Measurements from ENCODE around the gene PRDM16.

Gene PRDM16

GRCh38 chr1:3103967-3104677 is 35.1 kb downstream of the PRDM16 start:
- no peak for DNase-seq (ENCODE audit: low spot score)

DNA sequence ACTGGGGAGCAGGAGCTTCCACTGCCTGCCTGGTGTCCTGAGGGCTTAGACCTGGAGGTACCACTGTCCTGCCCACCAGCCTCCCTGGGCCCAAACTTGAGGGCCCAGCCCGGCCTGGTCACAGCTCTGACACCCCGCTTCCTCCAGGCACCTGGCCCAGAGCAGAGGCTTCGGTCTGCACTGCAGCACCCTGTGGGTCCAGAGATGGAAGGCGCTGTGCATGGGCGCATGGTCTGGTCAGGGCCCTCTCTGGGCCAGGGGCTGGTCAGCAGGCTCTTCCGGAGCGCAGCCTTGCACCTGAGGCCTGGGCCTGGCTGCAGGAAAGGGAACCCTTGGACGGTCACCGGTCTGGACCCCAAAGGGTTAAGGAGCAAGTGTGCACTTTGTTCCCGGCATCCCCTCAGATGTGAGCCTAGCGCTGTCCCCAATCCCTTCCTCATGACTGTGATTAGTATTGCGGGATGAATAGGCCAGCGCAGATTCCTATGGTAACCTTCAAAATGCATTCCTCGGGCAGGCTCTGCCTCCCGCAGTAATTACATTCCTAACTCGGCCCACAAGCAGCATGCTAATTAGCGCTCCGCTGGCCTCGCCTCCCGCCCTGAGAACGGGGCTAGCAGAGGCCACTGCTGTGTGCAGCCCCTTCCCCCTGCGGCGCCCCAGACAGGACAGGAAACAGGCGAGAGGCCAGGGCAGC is 36.3 kb downstream of the PRDM16 start:
- no peak for DNase-seq (ENCODE audit: low spot score)

DNA sequence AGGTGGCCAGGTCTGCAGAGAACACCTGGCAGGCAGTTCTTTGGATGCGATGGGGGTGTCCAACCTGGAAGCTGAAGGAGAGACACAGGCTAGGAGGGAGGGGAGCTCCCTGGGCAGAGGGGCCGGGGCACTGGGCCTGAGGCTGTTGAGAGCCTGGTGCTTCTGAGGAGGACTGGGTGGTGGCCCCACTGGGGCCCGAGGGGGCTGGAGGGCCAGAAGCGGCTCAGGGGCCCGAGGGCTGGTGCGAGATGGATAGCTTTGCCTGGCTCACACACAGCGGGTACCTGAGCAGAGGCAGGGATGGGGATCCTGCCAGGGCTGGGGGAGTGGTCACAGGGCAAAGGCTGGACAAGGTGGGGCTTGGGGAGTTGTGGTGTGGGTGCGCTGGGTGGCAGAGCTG is 37.2 kb downstream of the PRDM16 start:
- no peak for DNase-seq (ENCODE audit: low spot score)

DNA sequence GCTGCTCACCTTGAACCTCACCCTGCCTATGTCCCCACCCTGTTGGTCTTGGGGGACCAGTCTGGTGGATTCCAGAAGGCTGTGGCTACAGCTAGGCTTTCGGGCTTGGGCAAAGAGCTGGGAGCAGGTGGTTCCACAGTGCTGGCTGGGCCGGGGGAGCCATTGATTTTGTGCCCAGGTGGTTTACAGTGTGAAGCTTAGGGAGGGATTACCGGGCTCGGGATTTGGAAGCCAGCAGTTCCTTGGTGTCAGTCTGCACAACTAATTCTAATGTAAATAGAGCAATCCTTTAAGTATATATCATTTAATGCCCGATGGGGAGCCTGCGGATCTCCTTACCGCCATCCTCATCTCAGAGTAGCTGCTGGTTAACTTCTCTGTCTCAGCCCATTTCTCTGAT is 38.2 kb downstream of the PRDM16 start:
- DNase-seq (ENCODE audit: low spot score): no peak

DNA sequence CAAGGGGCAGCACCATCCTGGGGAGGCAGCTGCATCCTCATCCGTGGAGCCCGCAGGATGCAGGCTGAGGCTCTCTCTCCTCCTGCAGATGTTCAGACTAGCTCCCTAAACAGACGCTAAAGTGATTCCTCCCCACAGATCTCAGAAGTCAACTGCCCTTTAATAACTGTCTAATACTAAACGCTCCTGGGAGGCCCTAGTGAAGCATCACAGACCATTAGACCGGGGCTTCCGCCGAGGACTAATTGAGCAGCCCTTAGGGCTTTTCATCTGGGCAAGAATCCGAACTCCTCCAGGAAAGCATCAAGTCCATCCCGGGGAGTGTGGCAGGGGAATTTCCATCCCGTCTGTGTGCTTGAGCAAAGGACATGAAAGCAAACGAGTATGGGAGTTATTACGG is 40.4 kb downstream of the PRDM16 start:
- no peak for DNase-seq (ENCODE audit: low spot score)

DNA sequence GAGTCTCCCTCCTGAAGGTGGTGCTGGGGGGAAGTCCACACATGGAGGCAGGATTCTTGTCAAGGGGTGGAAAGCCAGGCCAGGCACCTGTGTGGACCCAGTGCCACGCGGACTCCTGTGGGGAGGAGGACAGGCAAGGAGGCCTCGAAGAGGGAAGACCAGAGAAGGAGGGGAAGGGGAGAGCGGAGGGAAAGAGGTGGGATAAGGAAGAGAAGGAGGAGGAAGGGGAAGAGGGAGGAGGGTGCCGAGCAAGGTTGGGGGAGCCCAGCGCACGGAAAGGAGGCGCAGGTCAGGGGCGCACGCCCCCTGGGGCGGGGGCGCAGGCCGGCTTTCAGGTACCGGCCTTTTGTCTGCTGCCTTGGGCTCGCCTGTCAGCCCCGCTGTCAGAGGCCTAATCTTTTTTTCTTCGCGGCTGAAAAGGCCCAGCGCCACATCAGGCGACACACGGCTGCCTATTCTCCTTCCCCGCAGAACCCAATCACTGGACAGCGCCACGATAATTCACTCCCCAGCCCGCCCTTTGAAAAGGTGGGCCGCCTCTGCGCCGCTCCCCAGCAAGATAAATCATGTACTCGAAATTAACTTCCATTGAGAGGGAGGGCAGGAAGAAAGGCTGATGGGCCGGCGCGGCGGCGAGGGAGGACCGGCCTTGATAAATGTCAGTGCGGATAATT is 42.5 kb downstream of the PRDM16 start:
- no peak for DNase-seq (ENCODE audit: low spot score)

GRCh38 chr1:3112526-3112925 is 43.5 kb downstream of the PRDM16 start:
- DNase-seq (ENCODE audit: low spot score): no peak

- no peak for DNase-seq (ENCODE audit: low spot score)
These were observed 44.2 kb downstream of the PRDM16 start for GRCh38 chr1:3113047-3113740.

DNA sequence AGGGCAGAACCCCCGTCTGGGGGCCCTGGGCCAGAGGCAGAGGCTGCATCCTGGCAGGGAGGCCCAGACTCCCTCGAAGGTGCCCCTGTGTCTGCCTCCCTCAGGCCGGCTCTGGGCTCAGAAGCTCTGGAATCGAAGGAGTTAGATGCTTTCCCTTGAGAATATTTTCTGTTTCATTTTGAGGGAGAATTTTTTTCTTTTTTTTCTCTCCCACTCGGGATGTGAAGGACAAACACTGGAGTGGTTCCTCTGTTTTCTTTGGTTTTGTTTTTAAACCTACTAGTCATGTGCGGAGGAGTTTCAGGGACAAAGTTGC is 44.7 kb downstream of the PRDM16 start:
- no peak for DNase-seq (ENCODE audit: low spot score)

DNA sequence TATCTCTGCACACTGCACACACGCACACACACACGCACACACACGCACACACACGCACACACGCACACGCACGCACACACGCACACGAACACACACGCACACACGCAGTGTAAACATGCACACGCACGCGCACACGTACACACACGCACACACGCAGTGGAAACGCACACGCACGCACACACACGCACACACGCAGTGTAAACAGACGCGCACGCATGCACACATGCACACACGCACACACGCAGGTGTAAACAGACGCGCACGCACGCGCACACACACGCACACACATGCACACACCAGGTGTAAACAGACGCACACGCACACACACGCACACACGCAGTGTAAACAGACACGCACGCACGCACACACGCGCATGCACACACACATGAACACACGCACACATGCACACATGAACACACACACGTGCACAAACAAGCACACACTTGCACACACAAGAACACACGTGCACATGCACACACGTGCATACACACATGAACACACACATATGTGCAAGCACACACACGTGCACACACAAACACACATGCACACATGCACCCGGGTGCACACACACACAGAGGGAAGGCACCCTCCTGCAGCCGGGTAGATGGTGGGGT is 45.2 kb downstream of the PRDM16 start:
- no peak for DNase-seq (ENCODE audit: low spot score)

DNA sequence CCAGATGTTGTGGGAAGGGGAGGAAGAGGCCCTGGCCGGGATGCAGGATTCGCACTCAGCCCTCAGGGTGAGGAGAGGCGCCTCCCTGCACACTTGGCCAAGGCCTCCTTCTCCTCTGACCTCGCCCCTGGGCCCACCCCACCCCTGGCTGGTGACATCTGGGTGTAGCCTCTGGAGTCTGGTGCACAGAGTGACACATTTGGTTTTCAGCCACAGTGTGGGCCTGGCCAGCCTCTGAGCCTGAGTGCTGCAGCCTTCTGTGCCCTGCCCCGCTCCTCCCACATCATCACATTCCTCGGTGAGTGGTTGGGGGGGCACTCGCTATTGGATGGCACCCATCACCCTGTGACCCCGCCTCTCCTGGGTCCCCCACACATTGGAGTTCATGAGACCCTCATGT is 45.8 kb downstream of the PRDM16 start:
- no peak for DNase-seq (ENCODE audit: low spot score)

GRCh38 chr1:3115275-3116149 is 46.5 kb downstream of the PRDM16 start:
- DNase-seq (ENCODE audit: low spot score): no peak

GRCh38 chr1:3116150-3116510 is 47.1 kb downstream of the PRDM16 start:
- DNase-seq (ENCODE audit: low spot score): no peak

GRCh38 chr1:3116560-3116959 is 47.6 kb downstream of the PRDM16 start:
- DNase-seq (ENCODE audit: low spot score): no peak

GRCh38 chr1:3117879-3118278 is 48.9 kb downstream of the PRDM16 start:
- DNase-seq (ENCODE audit: low spot score): no peak

GRCh38 chr1:3119061-3119460 is 50.1 kb downstream of the PRDM16 start:
- DNase-seq (ENCODE audit: low spot score): no peak

- DNase-seq (ENCODE audit: low spot score): no peak
These were observed 50.7 kb downstream of the PRDM16 start for GRCh38 chr1:3119725-3120124.

GRCh38 chr1:3120140-3120539 is 51.1 kb downstream of the PRDM16 start:
- DNase-seq (ENCODE audit: low spot score): no peak

- DNase-seq (ENCODE audit: low spot score): no peak
These were observed 52.0 kb downstream of the PRDM16 start for GRCh38 chr1:3120994-3121393.

- DNase-seq (ENCODE audit: low spot score): no peak
These were observed 52.6 kb downstream of the PRDM16 start for GRCh38 chr1:3121401-3122210.

- no peak for DNase-seq (ENCODE audit: low spot score)
These were observed 53.3 kb downstream of the PRDM16 start for GRCh38 chr1:3122311-3122710.
